ENCODE data around the gene RAPGEF1.

DNA sequence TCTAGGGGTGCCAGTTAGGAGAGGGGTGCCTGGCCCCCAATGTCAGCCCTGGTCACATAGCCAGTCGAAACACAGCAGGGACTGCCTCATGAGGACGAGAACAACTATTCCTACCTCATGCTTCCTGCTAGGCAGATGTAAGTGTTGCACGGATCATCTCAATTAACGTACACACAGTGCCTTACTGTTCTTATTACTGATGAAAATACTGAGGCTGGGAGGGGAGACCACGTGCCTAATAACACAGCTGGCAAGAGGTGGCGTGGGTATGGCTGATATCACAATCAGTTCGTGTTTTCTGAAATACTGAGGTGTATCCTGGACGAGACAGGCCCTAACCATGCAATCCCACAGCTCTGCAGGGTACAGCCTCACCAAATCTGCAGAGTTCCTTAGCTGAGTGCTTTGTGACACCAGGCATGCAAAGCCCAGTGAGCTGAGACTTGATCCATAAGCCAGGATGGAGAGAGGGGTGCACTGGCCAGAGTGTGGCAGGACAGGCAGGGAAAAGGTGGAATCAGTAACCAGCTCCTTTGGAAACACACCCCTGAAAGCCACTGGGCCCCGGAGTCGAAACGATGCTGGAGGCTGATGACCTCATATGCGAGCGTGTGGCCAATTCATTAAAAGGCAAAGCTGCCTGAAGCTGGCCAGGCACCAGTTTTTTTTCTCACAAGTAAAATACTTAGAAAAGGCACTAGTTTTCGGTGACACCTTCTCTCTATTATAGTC lies 130.6 kb downstream of the RAPGEF1 start:
- TF ChIP-seq, protein P1, sequence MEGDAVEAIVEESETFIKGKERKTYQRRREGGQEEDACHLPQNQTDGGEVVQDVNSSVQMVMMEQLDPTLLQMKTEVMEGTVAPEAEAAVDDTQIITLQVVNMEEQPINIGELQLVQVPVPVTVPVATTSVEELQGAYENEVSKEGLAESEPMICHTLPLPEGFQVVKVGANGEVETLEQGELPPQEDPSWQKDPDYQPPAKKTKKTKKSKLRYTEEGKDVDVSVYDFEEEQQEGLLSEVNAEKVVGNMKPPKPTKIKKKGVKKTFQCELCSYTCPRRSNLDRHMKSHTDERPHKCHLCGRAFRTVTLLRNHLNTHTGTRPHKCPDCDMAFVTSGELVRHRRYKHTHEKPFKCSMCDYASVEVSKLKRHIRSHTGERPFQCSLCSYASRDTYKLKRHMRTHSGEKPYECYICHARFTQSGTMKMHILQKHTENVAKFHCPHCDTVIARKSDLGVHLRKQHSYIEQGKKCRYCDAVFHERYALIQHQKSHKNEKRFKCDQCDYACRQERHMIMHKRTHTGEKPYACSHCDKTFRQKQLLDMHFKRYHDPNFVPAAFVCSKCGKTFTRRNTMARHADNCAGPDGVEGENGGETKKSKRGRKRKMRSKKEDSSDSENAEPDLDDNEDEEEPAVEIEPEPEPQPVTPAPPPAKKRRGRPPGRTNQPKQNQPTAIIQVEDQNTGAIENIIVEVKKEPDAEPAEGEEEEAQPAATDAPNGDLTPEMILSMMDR (IDR thresholded peaks at IDR 0.05), result no peak
- no peak for TF ChIP-seq POLR2A (IDR thresholded peaks at IDR 0.05)

All from testis (tissue), 2 donors.